ENCODE data around the gene RRH.
"Not testable (repeated sequence)": the region's sequence is repeated elsewhere in the genome, so short reads cannot be mapped to it uniquely, and the experiment has no call there.

The RRH gene

DNA sequence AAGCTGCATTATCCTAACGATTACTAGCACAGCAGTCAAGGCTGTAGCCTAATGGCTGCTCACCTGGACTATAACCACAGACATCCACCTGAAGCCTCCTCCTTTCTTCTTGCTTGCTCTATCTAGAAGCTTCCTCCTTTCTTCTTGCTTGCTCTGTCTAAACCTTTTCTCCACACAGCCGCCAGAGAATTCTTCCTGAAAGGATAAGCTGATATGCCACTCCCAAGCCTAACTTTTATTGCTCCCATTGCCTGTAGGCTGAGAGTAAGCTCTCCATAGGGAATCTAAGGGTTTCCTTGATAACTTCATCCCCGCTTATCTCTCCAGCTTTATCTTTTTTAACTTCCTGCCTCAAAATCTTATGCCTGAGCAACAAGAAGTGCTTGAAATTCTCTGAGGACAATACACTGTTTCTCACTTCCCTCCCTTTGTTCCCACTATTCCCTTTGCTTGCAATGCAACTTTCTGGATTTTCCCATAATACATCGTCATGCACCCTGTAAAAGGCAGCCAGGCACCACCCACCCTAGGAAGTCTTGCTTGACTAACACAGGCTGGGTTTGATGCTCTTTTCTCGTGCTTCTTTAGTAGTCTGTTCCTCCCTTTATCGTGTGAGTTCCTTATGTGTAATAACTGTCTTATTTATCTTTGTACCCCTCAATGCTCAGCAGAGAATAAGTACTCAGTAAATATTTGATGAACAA, 18.8 kb downstream of the RRH start:
- DNase-seq: no peak

DNA sequence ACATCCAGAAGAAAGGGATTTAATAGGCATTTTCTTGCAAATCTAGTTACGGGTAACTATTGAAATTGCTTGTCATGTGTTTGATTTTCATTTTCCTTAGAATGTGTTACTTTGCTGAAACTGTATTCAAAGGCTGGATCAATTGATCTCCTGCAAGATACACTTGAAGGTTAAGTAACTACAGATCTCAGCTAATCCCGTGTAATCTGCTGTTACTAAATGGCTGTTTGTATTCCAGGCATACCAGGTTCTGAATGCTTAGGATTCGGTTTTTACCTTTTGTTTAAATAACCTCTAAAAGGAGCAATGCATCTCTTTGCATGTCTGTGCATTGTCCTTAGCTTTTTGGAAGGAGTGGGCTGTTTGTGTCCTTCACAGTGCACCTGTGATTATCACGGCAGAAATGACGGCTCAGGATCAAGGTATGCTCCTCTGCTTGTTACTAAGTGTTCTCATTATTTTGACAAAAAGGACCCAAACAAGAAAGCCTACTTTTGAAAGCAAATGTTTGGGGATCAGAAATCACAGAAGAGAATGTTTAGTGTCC, 20.2 kb downstream of the RRH start, which contains the start of gene LRIT3:
TSS of gene LRIT3 (plus strand) at position 212 of the 547 bp plus-strand sequence. CDS start at position 307, 95 bp downstream.
- no peak for DNase-seq

DNA sequence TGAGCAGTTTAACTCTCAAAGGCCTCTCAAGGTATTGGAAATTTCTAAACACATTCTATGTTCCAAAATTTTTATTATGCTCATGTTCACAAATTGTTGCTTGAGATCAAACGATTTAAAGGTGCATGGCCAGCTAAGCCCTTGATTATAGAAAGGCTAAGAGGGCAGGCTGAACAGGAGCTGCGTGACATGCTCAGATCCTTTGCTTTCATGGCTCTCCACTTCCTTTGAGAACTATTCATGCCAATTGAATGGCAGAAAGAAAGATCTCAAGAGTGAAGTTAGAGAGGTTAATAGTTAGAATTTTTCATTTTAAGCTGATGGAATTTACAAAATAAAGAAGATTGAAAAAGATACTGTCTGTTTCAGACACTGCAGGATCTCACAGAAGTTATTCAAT, 20.7 kb downstream of the RRH start:
- DNase-seq: no peak

DNA sequence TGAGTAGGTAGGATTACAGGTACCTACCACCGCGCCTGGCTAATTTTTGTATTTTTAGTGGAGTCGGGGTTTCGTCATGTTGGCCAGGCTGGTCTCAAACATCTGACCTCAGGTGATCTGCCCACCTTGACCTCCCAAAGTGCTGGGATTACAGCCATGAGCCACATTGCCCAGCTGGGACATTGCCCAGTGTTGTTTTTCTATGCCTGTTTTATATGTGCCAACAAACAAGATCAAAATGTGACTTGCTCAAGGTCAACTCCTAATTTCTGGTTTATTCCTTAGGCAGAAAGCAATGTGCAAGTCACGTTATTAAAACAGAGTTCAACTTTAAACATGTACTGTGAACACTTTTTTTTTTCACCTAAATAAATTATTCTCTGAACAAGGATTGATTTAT, 22.8 kb downstream of the RRH start:
- no peak for DNase-seq

- DNase-seq: not testable (repeated sequence)
Observed at GRCh38 chr4:109859426-109860300, 31.9 kb downstream of the RRH start.

DNA sequence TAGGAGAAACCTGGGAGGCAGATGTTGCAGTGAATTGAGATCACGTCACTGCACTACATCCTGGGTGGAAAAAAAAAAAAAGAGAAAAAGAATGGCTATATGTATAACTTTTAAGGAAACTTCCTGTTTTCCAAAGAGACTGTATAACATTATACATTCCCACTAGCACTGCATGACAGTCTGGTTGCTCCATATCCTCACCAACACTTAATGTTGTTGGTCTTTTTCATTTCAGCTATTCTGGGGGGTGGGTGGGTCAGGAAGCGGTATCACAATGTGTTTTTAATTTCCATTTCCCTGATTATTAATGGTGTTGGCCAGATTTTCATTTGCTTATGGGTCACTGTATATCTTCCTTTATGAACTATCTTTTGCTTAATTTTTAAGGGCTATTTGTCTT, 33.5 kb downstream of the RRH start:
- no peak for DNase-seq

DNA sequence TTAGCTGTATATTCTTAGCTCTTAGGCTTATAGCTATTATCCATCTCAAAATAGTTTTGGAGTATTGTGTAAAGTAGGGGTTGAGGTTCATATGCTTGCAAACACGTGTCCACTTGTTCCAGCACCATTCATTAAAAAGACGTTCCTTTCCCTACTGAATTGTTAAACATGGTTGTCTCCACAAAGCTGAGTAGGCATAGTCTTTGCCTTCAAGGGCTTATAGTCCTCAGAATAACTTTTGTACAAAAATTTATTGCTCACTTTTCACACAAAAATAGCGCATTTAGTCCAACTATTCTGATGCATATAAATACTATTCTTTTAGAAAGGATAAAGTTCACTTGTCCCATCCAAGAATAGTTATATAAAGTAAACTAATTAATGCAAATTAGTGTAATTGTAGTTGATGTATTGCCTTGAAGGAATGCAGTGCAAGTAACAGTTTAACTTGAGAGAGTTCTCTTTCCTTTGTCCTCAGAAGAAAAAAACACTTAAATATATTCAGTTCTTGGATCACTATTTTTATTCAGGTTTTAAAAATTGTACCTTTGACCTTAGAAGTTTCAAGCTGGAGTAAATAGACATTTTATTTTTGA, 34.2 kb downstream of the RRH start:
- DNase-seq: no peak

DNA sequence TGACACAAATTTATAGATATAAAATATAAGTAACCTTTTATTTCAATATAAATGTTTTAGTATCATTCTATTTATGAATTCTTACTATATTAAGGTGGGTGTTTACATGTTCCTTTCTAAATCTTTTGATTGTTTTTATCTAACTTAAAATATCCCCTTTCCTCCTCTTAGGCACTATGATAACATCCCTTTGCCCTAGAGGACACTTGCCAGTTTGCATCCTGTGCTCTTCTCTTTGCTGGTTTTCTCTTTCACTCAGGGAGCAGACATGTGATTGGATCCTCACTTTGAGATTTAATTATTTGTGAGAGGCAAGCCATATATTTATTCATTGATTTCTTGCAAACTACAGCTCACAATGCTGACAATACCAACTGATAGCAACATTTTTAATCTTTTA, 36.4 kb downstream of the RRH start:
- DNase-seq: no peak

DNA sequence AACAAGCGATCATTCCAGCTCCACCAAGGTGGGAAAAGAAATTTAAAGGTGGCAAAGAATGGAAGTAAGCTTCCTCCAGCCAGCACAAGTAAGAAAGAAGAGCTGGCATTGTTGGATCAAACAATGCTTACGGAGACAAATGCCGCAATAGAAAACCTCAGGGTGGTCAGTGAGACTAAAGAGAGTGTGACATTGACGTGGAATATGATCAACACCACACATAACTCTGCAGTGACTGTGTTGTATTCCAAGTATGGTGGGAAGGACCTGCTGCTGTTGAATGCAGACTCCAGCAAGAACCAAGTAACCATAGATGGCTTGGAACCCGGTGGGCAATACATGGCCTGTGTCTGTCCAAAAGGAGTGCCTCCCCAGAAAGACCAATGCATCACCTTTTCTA, 42.3 kb downstream of the RRH start:
- no peak for DNase-seq

DNA sequence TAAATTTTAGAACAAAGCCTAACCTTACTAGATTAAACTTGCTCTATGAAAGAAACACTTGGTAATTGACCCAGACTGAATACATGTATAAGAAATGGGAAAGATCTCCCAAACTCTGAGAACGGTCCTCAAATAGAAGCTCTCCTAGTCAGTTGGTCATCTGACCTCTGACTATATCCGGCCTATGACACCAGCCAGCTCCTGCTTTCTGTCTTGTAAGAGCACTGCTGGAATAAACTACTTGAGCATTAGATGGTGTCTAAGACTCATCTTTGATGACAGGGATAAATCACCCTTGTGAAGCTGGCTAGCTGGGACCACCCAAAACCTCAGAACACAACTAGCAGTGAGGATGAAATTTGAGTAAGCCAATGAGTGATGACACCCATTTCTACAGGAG, 44.3 kb downstream of the RRH start:
- DNase-seq: no peak

- DNase-seq: no peak
Observed at GRCh38 chr4:109872950-109873656, 45.3 kb downstream of the RRH start.

GRCh38 chr4:109873791-109874514, 46.2 kb downstream of the RRH start:
- DNase-seq: no peak

- DNase-seq: no peak
Observed at GRCh38 chr4:109875106-109875505, 47.3 kb downstream of the RRH start.

DNA sequence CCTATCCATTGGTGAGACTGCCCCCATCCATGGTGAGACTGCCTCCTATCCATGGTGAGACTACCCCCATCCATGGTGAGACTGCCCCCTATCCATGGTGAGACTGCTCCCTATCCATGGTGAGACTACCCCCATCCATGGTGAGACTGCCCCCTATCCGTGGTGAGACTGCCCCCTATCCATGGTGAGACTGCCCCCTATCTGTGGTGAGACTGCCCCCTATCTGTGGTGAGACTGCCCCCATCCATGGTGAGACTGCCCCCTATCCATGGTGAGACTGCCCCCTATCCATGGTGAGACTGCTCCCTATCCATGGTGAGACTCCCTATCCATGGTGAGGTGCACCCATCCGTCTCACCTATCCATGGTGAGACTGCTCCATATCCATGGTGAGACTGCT, 47.8 kb downstream of the RRH start:
- DNase-seq: not testable (repeated sequence)

DNA sequence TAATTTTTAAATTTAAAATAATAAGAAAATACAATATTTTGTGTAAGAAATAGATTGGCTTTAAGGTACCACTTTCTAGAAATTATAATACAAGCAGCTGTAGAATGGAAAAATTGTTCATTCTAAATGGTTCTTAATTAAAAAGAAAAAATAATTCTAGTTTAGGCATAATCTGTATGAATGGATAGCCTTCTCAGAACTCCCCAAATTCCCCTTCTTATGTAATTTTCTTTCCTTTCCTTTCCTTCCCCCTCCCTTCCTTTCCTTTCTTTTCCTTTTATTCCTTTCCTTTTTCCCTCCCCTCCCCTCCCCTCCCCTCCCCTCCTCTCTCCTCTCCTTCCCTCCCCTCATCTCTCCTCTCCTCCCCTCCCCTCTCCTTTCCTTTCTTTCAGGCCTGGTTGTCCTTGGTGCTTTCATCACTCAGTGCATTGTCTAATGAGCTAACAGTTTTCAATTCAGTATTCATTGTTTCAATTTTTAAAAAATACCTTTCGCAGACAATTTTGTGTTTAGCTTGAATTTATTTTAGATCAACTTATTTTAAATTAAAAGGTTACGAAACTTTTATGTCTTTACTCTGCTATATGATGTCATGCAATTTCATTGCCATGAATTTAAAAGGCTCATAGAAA, 49.0 kb downstream of the RRH start:
- DNase-seq: no peak

- DNase-seq: no peak
Observed at GRCh38 chr4:109877400-109877799, 49.6 kb downstream of the RRH start.

DNA sequence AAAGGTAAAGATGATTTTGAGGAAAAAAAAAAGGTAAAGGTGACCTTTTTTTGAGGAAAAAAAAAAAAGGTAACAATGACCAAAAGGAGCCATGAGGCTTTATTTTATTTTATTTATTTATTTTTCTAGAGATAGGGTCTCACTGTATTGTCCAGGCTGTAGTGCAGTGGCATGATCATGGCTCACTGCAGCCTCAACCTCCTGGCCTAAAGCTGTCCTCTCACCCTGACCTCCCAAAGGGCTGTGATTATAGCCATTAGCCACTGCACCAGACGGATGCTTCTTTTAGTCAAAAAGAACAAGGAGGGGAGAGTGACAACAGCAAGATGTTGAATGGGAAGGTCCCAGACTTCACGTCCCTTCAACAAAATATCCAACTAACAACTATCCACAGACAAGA, 50.6 kb downstream of the RRH start:
- DNase-seq: no peak

DNA sequence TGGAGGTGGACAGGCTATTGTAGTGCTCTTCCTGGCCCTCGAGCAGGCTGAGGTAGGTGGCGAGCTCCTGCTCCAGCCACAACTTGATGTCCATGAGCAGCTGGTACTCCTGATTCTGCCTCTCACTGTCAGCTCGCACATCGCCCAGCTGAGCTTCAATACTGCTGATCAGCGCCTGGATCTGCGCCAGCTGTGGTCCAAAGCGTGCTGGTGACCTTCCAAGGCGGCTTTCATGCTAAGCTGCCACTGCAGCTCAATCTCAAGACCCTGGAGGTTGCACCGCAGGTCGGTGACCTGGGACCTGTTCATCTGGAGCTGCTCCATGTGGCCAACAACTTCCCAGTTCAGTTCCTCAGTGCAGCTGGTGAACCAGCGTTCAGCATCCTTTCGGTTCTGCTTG, 51.3 kb downstream of the RRH start:
- no peak for DNase-seq

DNA sequence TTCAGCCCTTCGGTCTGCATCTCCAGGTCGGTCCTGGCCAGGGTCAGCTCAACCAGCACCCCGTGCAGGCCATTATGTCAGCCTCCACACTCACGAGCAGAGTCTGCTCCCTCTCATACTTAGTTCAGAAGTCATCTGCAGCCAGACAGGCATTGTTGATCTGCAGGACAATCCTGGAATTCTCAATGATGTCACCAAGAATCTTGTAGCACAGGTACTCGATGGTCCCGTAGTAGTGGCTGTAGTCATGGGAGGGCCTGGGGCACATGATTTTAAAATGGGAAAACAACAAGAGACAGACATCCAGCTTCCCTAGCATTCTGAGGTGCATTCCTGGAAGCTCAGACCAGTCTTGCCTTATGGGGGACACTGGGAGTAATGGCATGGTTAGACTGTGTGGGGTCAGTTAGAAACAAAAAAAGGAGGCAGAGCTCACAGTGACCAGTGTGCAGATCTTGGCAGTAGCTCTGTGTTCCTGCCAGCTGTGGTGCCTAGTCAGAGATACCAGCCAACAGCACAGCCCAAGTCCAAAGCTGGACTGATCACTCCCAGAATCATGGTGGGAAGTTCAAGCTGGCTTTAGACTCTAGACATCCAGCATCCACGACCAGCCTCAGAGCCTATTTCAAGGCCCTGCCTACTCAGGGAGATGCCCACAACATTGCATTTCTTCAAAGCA, 52.0 kb downstream of the RRH start:
- DNase-seq: no peak

- DNase-seq: no peak
Observed at GRCh38 chr4:109886303-109886702, 58.5 kb downstream of the RRH start.

- no peak for DNase-seq
Observed at GRCh38 chr4:109887071-109887470, 59.3 kb downstream of the RRH start.
